D721Med (cell line): ENCODE data around the gene KIF27.
A peak's percentile ranks its signal among the peaks of the same experiment; 100 is the strongest.

Experiments
- DNase-seq: peaks from one replicate; pipeline ENCODE4 v3.0.0; 2011; ENCODE audit warnings: low spot score; ENCODE audit not compliant: insufficient read length
- FAIRE-seq: peaks from 2 replicates; lab custom pipeline; 2011; peaks lifted over from hg19 to GRCh38; lab: Jason Lieb, UNC
- CTCF ChIP-seq: IDR thresholded peaks from 2 replicates; pipeline ENCODE4 v1.5.1; 2012; ENCODE audit warnings: mild to moderate bottlenecking, control low read depth; ENCODE audit not compliant: insufficient read depth; ENCODE audit errors: missing control alignments

Gene KIF27

GRCh38 chr9:83932851-83933250, 11.6 kb upstream of the KIF27 start:
- FAIRE-seq (no peak), DNase-seq (no peak)
- no peak for TF ChIP-seq CTCF

- no peak for TF ChIP-seq CTCF
- FAIRE-seq (no peak), DNase-seq (no peak)
These were observed 10.8 kb upstream of the KIF27 start for GRCh38 chr9:83932011-83932410.

GRCh38 chr9:83930881-83931280, 9.6 kb upstream of the KIF27 start:
- DNase-seq (no peak), FAIRE-seq (no peak)
- no peak for TF ChIP-seq CTCF

- DNase-seq (no peak), FAIRE-seq (no peak)
- no peak for TF ChIP-seq CTCF
These were observed 6.4 kb upstream of the KIF27 start for GRCh38 chr9:83927591-83927990.

GRCh38 chr9:83920469-83920926, 734 bp downstream of the KIF27 start:
- DNase-seq = no peak
- no peak for FAIRE-seq
- TF ChIP-seq CTCF = peak; percentile 34

- DNase-seq = no peak
- FAIRE-seq = no peak
These were observed 2.1 kb downstream of the KIF27 start for GRCh38 chr9:83919111-83919510.

More at GRCh38 chr9:83919111-83919510, 2.1 kb downstream of the KIF27 start:
- TF ChIP-seq CTCF = no peak
